T follicular helper cell (primary cell): ENCODE results near the gene RHBDL1.

Experiments
- DNase-seq: peaks from one replicate; pipeline ENCODE4 v3.0.0-alpha.2; 2020; ENCODE audit warnings: low read depth

RHBDL1 gene

GRCh38 chr16:652454-653305, 22.8 kb upstream of the RHBDL1 start:
- no peak for DNase-seq

GRCh38 chr16:654034-654433, 21.4 kb upstream of the RHBDL1 start:
- no peak for DNase-seq

DNA sequence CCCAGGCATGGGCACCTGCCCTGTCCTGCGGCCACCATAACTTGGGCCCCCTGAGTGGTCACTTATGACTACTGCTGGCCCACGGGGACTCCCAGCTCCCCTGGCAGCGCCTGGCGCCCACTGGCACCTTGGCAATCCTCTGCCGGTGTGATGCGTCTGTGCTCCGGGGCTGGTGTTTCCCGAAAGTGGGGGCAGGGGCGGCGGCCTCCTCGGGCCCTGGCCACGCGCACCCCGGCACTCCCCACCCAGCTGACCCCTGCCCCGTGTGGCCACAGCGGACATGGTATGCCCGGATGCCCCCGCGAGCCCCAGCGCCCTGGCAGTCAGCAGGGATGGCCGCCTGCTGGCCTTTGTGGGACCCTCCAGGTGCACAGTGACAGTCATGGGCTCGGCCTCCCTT, 18.0 kb upstream of the RHBDL1 start:
- no peak for DNase-seq

DNA sequence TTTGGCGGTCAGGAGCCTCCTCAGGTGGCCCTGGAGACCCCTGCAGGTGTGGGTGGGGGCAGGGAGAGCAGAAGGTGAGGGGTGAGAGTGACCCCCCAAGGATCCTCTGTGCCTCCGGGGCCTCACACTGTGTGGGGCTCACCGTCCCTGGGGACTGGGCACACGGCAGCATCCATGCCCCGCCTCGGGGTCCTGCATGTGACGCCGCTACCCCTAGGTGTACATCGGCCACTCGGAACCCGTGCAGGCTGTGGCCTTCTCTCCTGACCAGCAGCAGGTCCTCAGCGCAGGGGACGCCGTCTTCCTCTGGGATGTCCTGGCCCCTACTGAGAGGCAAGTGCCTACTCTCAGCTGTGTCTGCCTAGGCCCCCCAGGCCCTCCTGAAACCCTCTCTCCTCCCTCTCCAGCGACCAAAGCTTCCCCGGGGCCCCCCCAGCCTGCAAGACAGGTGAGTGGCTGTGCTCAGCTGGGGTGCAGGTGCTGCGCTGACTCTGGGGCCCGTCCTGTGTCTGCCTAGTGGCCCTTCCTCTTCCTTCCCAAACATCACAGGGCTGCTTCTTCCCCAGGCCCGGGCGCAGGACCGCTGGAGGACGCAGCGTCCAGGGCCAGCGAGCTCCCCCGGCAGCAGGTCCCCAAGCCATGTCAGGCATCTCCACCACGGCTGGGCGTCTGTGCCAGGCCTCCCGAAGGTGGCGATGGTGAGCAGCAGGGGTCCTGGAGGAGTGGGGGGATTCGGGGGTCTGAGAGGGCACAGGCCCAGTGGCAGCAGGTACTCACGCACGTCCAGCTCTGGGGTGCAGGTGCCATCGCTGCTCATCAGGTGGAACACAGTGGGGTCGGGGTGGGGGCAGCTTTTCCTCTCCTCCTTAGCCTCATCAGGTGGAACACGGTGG, 16.5 kb upstream of the RHBDL1 start:
- no peak for DNase-seq

DNA sequence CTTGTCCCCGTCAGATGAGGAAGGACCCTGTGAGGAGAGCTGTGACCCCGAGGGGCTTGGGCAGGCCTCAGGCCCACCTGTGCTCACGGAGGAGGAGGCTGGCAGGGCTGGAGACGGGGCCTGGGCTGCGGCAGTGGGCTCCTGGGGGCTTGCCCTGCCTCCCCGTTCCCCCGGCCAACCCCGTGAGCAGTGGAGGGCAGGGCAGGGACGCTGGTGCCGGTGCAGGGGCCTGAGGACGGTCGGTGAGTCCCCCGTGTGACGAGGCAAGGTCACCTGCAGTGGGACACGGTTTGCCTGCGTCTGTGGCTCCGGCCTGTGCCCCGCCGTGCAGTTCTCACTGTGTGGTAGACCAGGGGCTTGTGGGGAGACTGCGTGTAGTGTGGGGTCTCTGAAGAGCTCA, 15.9 kb upstream of the RHBDL1 start:
- DNase-seq = no peak

DNA sequence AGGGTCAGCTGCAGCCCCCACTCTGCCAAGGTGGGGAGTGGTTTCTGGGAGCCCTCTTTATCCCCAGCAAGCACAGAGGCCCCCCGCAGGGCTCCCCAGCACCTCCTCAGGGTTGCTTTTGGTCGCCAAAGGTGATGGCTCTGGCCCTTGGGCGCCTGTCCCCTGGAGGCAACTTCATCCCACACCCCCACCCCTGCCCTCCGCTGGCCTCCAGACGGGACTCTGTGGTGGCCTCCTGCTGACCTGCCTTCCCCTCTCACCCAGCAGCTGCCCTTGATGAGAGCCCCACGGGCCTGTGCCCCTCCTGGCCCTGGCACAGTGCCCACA, 15.4 kb upstream of the RHBDL1 start:
- DNase-seq = no peak

- peak; percentile 61 for DNase-seq
These were observed 14.8 kb upstream of the RHBDL1 start for GRCh38 chr16:660459-661183.

- DNase-seq = no peak
These were observed 14.2 kb upstream of the RHBDL1 start for GRCh38 chr16:661184-661821.

DNA sequence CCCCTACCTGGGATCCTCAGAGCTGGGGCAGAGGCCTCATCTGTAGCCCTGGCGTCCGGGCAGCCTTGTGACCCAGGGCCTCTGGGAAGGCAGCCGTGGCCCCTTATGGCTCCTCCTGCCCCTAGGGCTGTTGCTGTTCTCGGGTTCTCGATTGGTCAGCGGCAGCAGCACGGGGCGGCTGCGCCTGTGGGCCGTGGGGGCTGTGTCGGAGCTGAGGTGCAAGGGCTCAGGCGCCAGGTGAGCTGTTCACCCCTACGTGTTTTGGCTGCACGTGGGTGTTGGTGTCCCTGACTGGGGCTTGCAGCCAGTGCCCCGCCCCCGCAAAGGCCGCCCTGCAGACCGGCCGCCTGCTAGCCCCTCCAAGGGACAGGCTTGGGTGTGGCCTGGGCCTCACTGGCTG, 13.4 kb upstream of the RHBDL1 start:
- no peak for DNase-seq

DNA sequence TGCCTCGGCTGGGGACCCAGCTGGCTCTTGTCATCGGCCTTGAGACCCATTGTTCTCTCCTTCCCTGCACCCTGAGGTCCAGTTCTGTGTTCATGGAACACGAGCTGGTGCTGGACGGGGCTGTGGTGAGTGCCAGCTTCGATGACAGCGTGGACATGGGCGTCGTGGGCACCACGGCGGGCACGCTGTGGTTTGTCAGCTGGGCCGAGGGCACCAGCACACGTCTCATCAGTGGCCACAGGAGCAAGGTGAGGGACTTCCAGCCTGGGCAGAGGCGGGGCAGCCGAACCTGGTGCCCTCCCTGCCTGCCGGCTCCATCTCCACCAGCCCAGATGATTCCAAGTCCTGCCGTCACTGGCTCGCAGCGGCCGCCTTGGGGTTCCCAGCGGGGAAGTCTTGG, 12.9 kb upstream of the RHBDL1 start:
- no peak for DNase-seq

- DNase-seq = no peak
These were observed 8.9 kb upstream of the RHBDL1 start for GRCh38 chr16:666572-666971.

GRCh38 chr16:667113-667779, 8.2 kb upstream of the RHBDL1 start:
- DNase-seq = no peak

- DNase-seq = peak; percentile 75
These were observed 7.5 kb upstream of the RHBDL1 start, which contains the start of gene RHOT2 for GRCh38 chr16:667780-668518. RHOT2 (plus strand) TSS chr16:668132; CDS start chr16:668200, 68 bp downstream.

- DNase-seq = no peak
These were observed 6.8 kb upstream of the RHBDL1 start for GRCh38 chr16:668519-669171.

- DNase-seq = no peak
These were observed 5.8 kb upstream of the RHBDL1 start for GRCh38 chr16:669666-670065.

- DNase-seq = no peak
These were observed 4.8 kb upstream of the RHBDL1 start for GRCh38 chr16:670485-671352.

DNA sequence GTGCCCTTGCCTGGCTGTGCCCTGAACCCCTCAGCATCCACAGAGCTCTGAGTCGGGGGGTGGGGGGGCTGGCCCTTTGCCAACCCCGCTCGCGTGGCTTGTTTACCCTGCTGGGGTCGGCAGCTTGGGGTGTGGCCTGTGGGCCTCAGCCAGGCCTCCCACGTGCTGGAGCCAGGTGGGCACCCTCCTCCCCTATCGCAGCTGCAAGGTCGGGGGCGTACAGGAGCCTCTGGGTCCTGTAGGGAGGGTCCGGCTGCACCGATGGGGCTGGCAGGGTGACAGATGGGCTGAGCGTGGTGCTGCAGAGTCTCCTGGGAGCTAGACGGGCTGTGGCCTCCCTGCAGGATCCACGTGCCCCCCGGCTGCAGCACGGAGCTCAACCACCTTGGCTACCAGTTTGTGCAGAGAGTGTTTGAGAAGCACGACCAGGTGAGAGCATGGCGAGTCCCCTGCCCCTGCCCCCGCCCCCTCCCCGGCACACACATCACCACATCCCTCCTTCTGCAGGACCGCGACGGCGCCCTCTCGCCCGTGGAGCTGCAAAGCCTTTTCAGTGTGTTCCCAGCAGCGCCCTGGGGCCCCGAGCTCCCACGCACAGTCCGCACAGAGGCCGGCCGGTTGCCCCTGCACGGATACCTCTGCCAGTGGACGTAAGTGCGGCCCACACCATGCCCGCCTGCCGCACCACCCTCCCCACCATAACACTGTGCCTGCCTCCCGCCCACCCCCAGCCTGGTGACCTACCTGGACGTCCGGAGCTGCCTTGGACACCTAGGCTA, 3.9 kb upstream of the RHBDL1 start:
- no peak for DNase-seq

- no peak for DNase-seq
These were observed 3.1 kb upstream of the RHBDL1 start for GRCh38 chr16:672371-672770.
